GM18907 (cell line): ENCODE results near the gene SLC4A1.
A peak's percentile ranks its signal among the peaks of the same experiment; 100 is the strongest.

Source experiments
- ATAC-seq: cut with Tn5 transposase; IDR thresholded peaks from one replicate; pipeline ENCODE4 v1.9.1; 2021; ENCODE audit warnings: mild to moderate bottlenecking, moderate library complexity; ENCODE audit not compliant: unreplicated experiment

The SLC4A1 gene

GRCh38 chr17:44221084-44221861 lies 46.7 kb downstream of the SLC4A1 start:
- no peak for ATAC-seq

DNA sequence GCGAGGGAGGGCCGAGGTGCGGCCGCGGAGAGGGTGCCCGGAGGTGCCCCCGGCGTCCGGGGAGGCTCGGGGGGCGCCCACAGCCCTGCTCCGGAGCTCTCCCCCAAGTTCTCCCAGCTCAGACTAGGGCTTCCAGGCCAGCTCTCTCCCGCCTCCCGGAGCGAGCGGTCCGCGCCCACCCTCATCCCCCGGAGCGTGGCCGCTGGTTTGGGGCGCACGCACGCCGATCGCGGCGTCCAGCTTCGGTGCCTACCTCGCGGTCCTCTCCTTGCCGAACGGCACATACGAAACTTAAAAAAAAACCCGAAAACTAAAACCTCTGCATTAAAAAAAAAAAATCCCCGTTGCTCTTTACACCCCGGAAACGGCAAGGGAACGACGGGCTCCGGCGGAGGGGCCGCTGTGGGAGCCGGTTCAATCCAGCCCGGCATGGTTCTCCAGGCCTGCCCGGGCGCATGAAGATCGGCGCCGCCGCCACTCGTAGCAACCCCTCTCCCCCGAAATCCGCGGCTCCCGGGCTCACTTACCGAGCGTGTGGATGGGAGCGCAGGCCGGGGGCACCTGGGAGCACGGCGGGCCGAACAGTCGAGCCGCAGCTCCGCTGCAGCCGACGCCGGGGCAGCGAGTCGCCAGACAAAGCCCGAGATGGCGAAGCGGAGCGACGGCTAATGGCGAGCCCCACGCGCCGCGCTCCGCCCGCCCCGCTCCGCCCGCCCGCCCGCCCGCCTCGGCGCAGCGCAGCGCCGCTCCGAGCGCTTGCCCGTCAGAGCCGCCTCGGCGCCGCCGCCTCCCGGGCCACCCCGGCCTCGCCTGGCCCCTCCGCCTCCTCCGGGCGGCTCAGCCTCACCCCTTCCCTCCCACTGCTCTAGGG lies 47.5 kb downstream of the SLC4A1 start:
- no peak for ATAC-seq

- peak; percentile 24 for ATAC-seq
These were observed 48.2 kb downstream of the SLC4A1 start, which contains the start of gene UBTF for GRCh38 chr17:44219616-44220212. TSS of gene UBTF (minus strand) at chr17:44219675. CDS start at chr17:44218229, 1,446 bp downstream.

GRCh38 chr17:44219108-44219615 lies 48.8 kb downstream of the SLC4A1 start:
- peak; percentile 36 for ATAC-seq

- ATAC-seq = peak; percentile 36
These were observed 49.4 kb downstream of the SLC4A1 start for GRCh38 chr17:44218344-44219107.

- peak; percentile 0 for ATAC-seq
These were observed 50.1 kb downstream of the SLC4A1 start for GRCh38 chr17:44217738-44218343.

GRCh38 chr17:44216694-44217093 lies 51.2 kb downstream of the SLC4A1 start:
- ATAC-seq = no peak

DNA sequence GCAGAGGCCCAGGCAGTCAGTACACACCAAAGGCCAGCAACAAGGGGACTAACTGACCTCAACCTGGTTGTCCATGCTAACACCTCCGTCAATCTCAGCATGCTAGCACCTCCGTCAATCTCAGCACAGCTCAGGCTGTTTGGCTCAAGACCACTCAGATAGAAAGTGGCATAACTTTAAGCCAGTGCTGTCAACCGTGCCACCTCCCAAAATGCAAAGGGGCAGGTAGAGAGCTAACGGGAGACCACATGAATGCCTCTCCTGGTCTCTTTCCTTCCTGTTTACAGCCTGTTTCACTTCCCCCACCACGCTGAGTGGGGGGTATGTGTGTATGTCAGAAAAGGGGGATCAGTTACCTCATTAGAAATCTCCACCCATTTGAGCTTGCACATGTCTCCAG lies 51.8 kb downstream of the SLC4A1 start:
- no peak for ATAC-seq

DNA sequence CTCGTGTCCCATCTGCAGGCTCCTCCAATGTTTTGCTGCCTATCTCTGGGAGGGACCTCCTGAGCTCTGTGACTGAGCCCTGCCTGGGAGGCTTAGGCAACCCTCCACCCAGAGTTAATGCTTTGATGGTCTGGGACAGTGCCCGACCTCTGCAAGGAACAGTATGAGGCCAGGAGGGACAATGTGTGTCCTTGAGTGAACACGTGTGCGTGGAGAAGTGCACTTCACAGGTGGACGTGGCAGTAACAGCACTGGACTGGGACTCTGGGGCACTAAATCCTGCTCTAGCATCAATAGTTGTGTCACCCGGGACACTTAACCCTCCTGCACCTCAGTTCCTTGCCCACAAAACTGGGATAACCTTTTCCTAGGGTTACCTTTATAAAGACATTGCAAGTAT lies 53.0 kb downstream of the SLC4A1 start:
- no peak for ATAC-seq

DNA sequence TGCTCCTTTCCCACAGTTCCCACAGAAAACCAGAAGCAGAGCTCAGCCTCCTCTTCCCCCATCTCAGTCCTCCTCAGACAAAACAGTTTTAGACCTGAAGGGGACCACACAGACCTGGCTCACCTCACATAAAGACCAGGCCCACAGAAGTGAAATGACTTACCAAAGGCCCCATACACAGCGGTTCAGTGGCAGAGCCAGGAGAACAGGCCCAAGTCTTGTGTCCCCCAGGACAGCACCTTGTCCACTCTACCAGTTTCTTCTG lies 53.8 kb downstream of the SLC4A1 start:
- ATAC-seq = no peak

GRCh38 chr17:44213403-44214229 lies 54.3 kb downstream of the SLC4A1 start:
- ATAC-seq = no peak

- ATAC-seq = no peak
These were observed 55.2 kb downstream of the SLC4A1 start for GRCh38 chr17:44212507-44213402.

DNA sequence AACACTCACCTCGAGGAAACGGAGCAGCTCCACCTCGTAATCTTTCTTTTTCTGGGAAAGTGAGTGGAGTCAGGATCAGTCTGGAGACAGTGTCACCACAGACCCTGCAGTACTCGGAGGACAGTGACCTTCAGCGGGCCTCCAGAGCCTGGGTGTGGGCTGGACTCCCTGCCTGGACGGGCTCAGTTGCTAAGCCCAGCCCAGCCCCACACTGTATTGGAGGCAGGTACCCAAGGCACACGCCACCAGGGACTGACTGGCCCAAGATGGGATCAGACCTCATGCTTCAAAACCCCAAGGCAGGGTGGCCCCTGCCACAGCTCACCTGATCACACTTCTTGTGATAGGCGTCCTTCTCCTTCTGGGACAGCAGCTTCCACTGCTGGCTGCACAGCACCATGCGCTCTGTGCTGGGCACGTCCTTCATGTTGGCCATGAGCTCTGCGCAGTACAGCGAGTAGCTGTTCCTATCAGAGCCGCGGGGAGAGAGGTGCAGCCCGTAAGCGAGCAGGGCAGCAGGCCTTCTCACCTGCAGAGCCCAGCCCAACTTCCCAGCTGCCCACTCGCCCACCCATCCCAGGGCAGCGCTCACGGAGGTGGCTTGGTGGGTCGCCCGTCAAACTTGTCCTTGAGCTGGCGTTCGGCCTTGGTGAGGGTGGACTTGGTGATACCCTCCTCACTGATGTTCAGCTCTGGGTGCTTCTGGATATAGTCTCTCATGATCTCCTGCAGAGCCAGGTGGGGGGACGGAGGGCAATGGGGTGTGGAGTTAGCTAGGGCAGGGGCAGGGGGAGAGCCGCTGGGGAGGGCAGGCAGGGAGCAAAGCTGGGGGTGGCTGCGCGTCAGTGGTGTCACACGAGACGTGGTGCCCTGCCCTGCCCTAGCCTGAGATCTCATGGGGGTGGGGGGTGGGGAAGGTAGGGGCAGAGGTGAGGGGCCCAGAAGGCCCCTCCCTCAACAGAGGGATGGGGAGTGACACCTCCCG lies 56.4 kb downstream of the SLC4A1 start:
- no peak for ATAC-seq

- ATAC-seq = peak; percentile 66
These were observed 57.4 kb downstream of the SLC4A1 start for GRCh38 chr17:44210342-44211192.

DNA sequence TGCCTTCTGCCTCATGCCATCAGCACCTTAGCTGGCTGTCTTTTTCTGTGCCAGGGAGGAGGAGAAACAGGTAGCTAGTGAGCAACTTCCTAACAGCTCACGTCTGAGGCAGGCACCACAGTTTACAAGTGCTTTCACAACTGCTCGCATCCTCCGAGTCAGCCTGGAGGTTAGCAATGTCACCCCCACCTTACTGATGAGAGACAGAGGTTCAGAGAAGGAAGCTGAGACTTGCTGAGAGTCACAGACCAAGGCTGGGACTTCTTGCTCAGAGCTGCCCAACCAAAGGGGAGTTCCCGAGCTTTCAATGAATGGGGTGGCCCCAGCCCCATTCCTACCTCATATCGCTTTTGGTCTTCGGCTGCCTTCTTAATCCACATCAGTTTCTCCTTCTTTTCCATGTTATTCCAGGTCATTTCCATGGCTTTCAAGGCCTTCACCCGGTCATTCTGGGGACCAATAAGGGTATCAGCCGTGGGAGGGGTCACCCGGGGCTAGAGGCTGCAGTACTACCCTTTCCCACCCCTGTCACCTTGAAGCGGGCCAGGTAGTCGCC lies 58.1 kb downstream of the SLC4A1 start:
- no peak for ATAC-seq

GRCh38 chr17:44207743-44208142 lies 60.2 kb downstream of the SLC4A1 start:
- ATAC-seq = no peak
